Ectodermal cell (in vitro differentiated cells): ENCODE measurements around the gene HPS6.
"Not testable (repeated sequence)": the region's sequence is repeated elsewhere in the genome, so short reads cannot be mapped to it uniquely, and the experiment has no call there.

ENCODE experiments used
- H3K27ac ChIP-seq: 2 replicates; pipeline ENCODE4 v1.7.0; 2013; ENCODE audit warnings: mild to moderate bottlenecking, low read depth, low read length; ENCODE audit not compliant: insufficient read depth, poor library complexity, severe bottlenecking
- H3K27me3 ChIP-seq: 2 replicates; pipeline ENCODE4 v1.7.0; 2013; ENCODE audit warnings: mild to moderate bottlenecking, low read length; ENCODE audit not compliant: insufficient read depth, control insufficient read depth, poor library complexity, severe bottlenecking
- H3K36me3 ChIP-seq: one replicate; pipeline ENCODE4 v1.7.0; 2013; ENCODE audit warnings: low read length; ENCODE audit not compliant: control insufficient read depth, insufficient read depth
- H3K4me1 ChIP-seq: one replicate; pipeline ENCODE4 v1.7.0; 2013; ENCODE audit warnings: low read length; ENCODE audit not compliant: control insufficient read depth, insufficient read depth
- H3K4me3 ChIP-seq: 2 replicates; pipeline ENCODE4 v1.7.0; 2013; ENCODE audit warnings: low read depth, low read length, control low read depth; ENCODE audit not compliant: insufficient read depth
- H3K9me3 ChIP-seq: 2 replicates; pipeline ENCODE4 v1.7.0; 2013; ENCODE audit warnings: mild to moderate bottlenecking, low read length, moderate library complexity; ENCODE audit not compliant: control insufficient read depth
- WGBS, 2 experiments: methylation state at CpG; one replicate each; pipeline ENCODE4 v1.1.7; 2013; ENCODE audit warnings: missing lambda C conversion rate in 2 of 2; 5-methylcytosine and 5-hydroxymethylcytosine counted together

The HPS6 gene

DNA sequence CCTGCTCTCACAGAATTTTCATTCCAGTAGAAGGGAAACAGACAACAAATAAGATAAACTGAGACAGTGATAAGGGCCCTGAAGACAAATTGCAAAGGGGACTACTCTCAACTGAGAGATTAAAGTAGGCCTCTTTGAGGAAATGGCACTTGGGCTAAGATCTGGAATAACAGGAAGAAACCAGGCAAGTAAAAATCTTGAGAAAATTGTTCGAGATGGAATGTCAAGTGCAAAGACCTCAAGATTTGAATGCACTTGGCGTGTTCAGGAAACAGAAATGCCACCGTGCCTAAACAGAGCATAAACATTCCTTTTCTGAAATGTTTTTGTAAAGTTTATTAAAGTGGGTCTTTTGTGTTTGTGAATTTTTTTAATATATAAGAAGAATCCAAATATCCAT, 19.9 kb upstream of the HPS6 start:
- no peaks in the 10 kb centered on the region for H3K27me3 ChIP-seq
- H3K27ac ChIP-seq, result no peak overlapping the region
- H3K36me3 ChIP-seq, result no peaks in the 10 kb centered on the region
- WGBS, 2 experiments, result 94 to 96% methylated on average over 3 of the region's 3 CpGs
- no peaks in the 10 kb centered on the region for H3K9me3 ChIP-seq
- H3K4me1 ChIP-seq, result no peaks in the 10 kb centered on the region
- no peak overlapping the region for H3K4me3 ChIP-seq

DNA sequence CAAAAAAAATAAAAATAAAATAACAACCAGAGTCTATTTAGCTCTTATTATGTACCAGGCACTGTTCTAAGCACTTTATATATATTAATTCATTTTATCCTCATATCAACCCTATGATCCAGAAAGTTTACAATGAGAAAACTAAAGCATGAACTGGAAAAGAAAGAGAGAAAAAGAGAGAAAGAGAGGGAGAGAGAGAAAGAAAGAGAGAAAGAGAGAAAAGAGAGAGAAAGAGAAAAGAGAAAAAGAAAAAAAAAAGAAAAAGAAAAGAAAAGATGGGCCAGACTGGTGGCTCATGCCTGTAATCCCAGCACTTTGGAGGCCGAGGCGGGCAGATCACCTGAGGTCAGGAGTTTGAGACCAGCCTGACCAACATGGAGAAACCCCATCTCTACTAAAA, 19.1 kb upstream of the HPS6 start:
- Histone ChIP-seq H3K9me3 (no peaks in the 10 kb centered on the region), H3K4me3 (no peak overlapping the region), H3K4me1 (no peaks in the 10 kb centered on the region), H3K27me3 (no peaks in the 10 kb centered on the region), H3K36me3 (no peaks in the 10 kb centered on the region), H3K27ac (no peak overlapping the region)
- WGBS, 2 experiments, result 95% methylated on average over 2 of the region's 2 CpGs

DNA sequence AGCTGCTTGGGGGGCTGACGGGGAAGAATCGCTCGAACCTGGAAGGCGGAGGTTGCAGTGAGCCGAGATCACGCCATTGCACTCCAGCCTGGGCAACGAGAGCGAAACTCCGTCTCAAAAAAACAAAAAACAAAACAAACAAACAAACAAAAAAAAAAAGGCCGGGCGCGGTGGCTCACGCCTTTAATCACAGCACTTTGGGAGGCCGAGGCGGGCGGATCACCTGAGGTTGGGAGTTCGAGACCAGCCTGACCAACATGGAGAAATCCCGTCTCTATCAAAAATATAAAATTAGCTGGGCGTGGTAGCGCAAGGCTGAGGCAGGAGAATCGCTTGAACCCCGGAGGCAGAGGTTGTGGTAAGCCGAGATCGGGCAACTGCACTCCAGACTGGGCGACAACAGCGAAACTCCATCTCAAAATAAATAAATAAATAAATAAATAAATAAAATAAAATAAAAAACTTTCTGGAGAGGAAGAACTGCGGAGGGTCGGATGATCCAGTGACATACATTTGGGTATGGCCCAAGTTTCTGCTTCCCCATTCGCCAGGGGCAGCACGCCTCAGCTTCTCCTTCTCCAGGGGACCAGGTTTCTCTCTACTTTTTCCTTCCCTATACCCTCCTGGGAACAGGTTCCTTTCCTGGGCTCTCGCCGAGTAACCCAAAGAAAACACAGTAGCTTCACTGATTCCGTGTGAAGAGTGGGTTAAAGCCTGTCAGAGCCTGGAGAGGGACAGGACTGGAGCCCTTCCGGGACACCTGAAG, 10.1 kb upstream of the HPS6 start:
- not testable (repeated sequence) for H3K36me3 ChIP-seq, H3K9me3 ChIP-seq, H3K4me1 ChIP-seq, H3K27me3 ChIP-seq
- WGBS, 2 experiments, result 72 to 75% methylated on average over 32 of the region's 34 CpGs
- Histone ChIP-seq H3K27ac (peak overlapping the region; percentile 74), H3K4me3 (peak overlapping the region; percentile 94)

DNA sequence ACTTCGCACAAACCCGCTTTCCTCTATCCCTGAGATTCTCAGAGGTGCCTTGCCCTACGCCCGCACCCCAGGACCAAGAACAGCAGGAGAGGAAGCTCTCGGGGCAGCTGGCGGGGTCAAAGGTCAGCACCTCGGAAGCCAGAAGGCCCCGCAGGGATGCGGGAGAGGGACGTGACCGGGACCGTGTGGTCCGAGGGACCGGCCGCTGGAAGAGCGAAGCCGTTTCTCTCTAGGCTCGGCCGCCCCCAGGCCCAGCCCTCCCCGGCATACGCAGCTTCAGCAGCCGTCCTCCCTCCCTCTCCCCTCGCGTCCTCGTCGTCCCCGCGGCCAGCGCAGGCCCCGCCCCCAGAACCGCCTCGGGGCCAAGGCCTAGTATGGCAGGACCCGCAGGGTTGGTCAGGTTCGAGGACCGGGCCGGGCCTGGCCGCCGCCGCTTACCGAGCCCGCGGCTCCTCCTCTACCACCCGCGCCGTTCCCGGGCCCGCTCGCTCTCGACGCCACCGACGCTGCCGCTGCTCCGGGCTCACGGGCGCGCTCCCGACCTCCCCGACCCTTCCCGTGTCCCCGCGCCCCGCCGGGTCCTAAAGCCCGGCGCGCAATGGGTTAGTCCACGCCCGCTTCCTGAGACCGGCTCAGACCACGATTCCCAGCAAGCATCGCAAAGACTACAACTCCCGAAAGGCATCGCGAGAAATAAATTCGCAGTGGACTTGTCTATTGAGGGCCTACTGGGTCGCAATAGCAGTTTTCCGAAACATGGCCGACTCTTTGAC, 9.3 kb upstream of the HPS6 start, which contains the start of gene ARMH3:
Gene ARMH3 (minus strand): TSS at position 527 of the 773 bp plus-strand sequence. CDS start 16,059 bp downstream, outside the sequence.
- H3K4me3 ChIP-seq, result peak within 1 kb of the TSS; percentile 94
- WGBS, 2 experiments, result 2% methylated on average over 79 of the region's 79 CpGs
- no peaks in the 10 kb centered on the region for H3K36me3 ChIP-seq
- peak within 1 kb of the TSS; percentile 74 for H3K27ac ChIP-seq
- no peaks in the 10 kb centered on the region for H3K4me1 ChIP-seq
- H3K27me3 ChIP-seq, result no peaks in the 10 kb centered on the region
- no peaks in the 10 kb centered on the region for H3K9me3 ChIP-seq

DNA sequence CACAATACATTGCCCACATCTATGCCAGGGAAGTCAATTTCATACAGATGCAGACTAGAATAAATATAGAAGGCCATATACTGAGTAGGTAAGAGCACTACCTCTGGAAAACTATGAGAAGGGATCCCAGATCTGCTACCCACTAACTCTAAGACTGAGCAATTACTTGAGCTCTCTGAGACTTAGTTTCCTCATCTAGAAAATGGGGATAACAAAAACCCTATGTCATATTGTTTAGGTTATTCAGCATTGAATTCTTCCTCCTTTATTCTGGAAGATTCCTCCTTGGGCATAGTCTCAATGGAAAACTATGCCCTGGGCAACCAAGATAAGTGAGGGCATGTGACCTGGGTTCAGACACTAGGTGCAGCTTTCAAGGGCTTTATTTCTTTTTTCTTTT, 5.2 kb upstream of the HPS6 start:
- no peaks in the 10 kb centered on the region for H3K36me3 ChIP-seq
- no peaks in the 10 kb centered on the region for H3K4me1 ChIP-seq
- no peaks in the 10 kb centered on the region for H3K9me3 ChIP-seq
- no peak overlapping the region for H3K27ac ChIP-seq
- H3K27me3 ChIP-seq, result peaks cover 16% of the 10 kb centered on the region
- H3K4me3 ChIP-seq, result no peak overlapping the region

DNA sequence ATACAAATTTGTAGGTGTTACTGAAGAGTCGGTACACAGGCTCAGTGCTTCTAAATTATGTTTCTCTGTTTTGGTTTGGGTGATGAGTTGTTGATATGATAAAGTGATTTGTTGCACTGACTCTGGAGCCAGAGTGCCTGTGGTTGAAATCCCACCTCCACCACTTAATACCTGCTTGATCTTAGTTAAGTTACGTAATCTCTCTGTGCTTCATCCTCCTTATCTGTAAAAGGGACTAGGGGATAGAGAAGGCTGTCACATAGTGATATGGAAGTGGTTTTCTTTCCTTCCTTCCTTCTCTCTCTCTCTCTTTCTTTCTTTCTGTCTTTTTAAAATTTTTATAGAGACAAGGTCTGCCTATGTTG, 664 bp upstream of the HPS6 start:
- no peak overlapping the region for H3K27ac ChIP-seq
- WGBS, 2 experiments, result 94 to 100% methylated on average over 1 of the region's 2 CpGs
- H3K4me3 ChIP-seq, result peak overlapping the region; percentile 79
- no peaks in the 10 kb centered on the region for H3K9me3 ChIP-seq
- peaks cover 3% of the 10 kb centered on the region for H3K36me3 ChIP-seq
- peaks cover 16% of the 10 kb centered on the region for H3K27me3 ChIP-seq
- H3K4me1 ChIP-seq, result no peaks in the 10 kb centered on the region

DNA sequence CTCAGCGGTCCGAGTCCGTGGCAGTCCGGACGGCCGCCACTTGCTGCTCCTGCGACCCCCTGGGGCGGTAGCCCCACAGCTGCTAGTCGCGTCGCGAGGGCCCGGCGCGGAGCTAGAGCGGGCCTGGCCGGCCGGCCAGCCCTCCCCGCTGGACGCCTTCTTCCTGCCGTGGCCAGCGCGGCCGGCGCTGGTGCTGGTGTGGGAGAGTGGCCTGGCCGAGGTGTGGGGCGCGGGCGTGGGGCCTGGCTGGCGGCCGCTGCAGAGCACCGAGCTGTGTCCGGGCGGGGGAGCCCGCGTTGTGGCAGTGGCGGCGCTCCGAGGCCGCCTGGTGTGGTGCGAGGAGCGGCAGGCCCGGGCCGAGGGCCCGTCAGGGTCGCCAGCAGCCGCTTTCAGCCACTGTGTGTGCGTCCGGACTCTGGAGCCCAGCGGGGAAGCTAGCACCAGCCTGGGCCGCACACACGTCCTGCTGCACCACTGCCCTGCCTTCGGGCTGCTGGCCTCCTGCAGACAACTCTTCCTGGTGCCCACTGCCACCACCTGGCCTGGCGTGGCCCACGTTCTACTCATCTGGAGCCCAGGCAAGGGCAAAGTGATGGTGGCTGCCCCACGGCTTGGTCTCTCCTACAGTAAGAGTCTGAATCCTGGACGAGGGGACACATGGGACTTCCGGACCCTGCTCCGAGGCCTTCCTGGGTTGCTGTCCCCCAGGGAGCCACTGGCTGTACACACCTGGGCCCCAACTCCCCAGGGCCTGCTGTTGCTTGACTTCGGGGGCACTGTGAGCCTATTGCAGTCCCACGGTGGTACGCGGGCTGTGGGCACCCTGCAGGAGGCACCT, 631 bp downstream of the HPS6 start:
- Histone ChIP-seq H3K9me3 (no peaks in the 10 kb centered on the region), H3K27me3 (peaks cover 16% of the 10 kb centered on the region), H3K36me3 (peaks cover 3% of the 10 kb centered on the region), H3K4me1 (no peaks in the 10 kb centered on the region), H3K27ac (no peak overlapping the region), H3K4me3 (peak overlapping the region; percentile 79)
- 14 to 15% methylated on average over 63 of the region's 63 CpGs for WGBS, 2 experiments

DNA sequence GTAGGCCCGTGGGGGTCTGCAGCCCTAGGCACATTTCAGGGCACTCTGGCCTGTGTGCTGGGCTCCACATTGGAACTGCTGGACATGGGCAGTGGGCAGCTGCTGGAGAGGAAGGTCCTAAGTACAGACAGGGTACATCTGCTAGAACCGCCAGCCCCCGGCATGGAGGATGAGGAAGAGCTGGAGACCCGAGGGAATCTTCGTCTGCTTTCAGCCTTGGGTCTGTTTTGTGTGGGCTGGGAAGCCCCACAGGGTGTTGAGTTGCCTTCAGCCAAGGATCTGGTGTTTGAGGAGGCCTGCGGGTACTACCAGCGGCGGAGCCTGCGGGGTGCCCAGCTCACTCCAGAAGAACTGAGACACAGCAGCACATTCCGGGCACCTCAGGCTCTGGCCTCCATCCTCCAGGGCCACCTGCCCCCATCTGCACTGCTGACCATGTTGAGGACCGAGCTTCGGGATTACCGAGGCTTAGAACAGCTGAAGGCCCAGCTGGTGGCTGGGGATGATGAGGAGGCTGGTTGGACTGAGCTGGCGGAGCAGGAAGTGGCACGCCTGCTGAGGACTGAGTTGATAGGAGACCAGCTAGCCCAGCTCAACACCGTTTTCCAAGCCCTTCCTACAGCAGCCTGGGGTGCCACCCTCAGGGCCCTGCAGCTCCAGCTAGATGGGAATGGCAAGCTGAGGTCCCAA, 1.4 kb downstream of the HPS6 start:
- 93 to 94% methylated on average over 16 of the region's 16 CpGs for WGBS, 2 experiments

DNA sequence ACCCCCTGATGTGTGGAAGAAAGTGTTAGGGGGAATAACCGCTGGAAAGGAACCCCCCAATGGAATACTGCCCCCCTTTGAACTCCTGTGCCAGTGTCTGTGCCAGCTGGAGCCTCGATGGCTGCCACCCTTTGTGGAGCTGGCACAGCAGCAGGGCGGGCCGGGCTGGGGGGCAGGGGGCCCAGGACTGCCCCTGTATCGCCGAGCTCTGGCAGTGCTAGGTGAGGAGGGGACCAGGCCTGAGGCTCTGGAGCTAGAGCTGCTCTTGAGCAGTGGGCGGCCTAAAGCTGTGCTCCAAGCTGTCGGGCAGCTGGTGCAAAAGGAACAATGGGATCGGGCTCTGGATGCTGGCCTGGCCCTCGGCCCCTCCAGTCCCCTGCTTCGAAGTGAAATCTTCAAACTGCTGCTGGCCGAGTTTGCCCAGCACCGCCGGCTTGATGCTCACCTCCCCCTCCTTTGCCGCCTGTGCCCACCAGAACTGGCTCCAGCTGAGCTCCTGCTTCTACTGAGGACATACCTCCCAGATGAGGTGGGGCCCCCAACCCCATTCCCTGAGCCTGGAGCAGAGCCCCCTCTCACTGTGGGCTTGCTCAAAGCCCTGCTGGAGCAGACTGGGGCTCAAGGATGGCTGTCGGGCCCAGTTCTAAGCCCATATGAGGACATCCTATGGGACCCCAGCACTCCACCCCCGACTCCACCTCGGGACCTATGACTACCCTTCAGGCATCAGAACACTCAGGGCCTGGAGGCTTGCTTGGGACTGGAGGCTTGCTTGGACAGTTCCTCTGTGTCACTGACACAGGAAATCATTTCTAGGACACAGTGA, 2.2 kb downstream of the HPS6 start:
- Histone ChIP-seq H3K27me3 (peaks cover 16% of the 10 kb centered on the region), H3K36me3 (peaks cover 3% of the 10 kb centered on the region), H3K4me3 (no peak overlapping the region), H3K9me3 (no peaks in the 10 kb centered on the region), H3K4me1 (no peaks in the 10 kb centered on the region), H3K27ac (no peak overlapping the region)
- 92 to 94% methylated on average over 18 of the region's 18 CpGs for WGBS, 2 experiments

More for the DNA sequence above, 1.4 kb downstream of the HPS6 start:
- no peaks in the 10 kb centered on the region for H3K4me1 ChIP-seq
- H3K27me3 ChIP-seq, result peaks cover 16% of the 10 kb centered on the region
- H3K36me3 ChIP-seq, result peaks cover 3% of the 10 kb centered on the region
- peak overlapping the region; percentile 79 for H3K4me3 ChIP-seq
- no peak overlapping the region for H3K27ac ChIP-seq
- H3K9me3 ChIP-seq, result no peaks in the 10 kb centered on the region
